ENCODE measurements around the gene FLVCR1. TPM values are rescaled to one million over a fixed set of nuclear protein-coding genes. Genes with fewer than 3 reads are reported as not detected.
"Not testable (repeated sequence)": the region's sequence is repeated elsewhere in the genome, so short reads cannot be mapped to it uniquely, and the experiment has no call there.

FLVCR1 gene
- total RNA-seq, 2 experiments from 2014 or later, result 12.4 to 12.6 TPM

DNA sequence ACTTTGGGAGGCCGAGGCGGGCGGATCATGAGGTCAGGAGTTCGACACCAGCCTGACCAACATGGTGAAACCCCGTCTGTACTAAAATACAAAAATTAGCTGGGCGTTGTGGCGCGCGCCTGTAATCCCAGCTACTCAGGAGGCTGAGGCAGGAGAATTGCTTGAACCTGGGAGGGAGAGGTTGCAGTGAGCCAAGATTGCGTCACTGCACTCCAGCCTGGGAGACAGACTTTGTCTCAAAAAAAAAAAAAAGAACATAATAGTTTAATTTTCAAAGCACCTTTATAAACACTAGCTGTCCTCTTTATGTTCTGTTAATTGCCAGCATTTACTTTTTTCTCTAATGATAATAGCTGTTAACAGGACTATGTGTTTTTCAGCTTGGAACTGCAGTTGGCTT is 5.3 kb downstream of the FLVCR1 start:
- H3K4me1 Mint-ChIP-seq (ENCODE audit: low read depth), result peaks cover 19% of the 10 kb centered on the region
- POLR2A ChIA-PET; H3K9me3 Mint-ChIP-seq; DNase-seq; H3K4me3 Mint-ChIP-seq; H3K27ac Mint-ChIP-seq; intact Hi-C loops (cut with micrococcal nuclease); H3K27me3 Mint-ChIP-seq: not testable (repeated sequence)
- CTCF ChIA-PET, result interaction anchor here (1.2 kb wide), 2 partner anchors 132 to 407 kb away, joined by 4 read pairs; no protein-coding TSS in a partner anchor
- peaks cover 15% of the 10 kb centered on the region for H3K36me3 Mint-ChIP-seq

- H3K4me3 Mint-ChIP-seq, result no peak overlapping the region
- no peaks in the 10 kb centered on the region for H3K9me3 Mint-ChIP-seq
- H3K36me3 Mint-ChIP-seq, result peaks cover 14% of the 10 kb centered on the region
- ChIA-PET CTCF (interaction anchor here (1.0 to 1.2 kb wide), 3 partner anchors 131 to 408 kb away, joined by 3 to 4 read pairs (median 4); no protein-coding TSS in a partner anchor), POLR2A (no interaction called here)
- no peak overlapping the region for H3K27ac Mint-ChIP-seq
- DNase-seq, result no peak
- intact Hi-C loops (cut with micrococcal nuclease), result no loop called here
- H3K4me1 Mint-ChIP-seq (ENCODE audit: low read depth), result peaks cover 16% of the 10 kb centered on the region
- no peaks in the 10 kb centered on the region for H3K27me3 Mint-ChIP-seq
Measured at GRCh38 chr1:212864201-212864600, 6.1 kb downstream of the FLVCR1 start.

DNA sequence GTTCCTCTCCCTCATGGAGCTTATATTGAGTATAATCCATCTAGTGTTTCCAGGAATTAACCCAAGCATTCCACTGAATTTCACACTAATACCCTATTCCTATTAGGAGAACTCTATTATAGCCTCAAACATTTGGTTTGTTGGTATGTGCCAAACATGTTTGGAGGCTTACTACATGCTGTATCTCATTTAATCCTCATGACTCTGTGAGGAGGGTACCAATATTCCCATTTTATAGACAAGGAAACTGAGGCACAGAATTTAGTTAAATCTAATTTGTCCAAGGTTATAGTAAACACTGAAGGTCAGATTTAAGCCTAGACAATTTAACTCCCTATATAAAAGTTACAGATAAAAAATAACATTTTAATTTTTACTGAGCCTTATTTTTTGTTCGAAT is 9.1 kb downstream of the FLVCR1 start:
- no peak overlapping the region for H3K4me3 Mint-ChIP-seq
- ChIA-PET CTCF (no interaction called here), POLR2A (no interaction called here)
- peaks cover 15% of the 10 kb centered on the region for H3K36me3 Mint-ChIP-seq
- no peak overlapping the region for H3K27ac Mint-ChIP-seq
- intact Hi-C loops (cut with micrococcal nuclease), result no loop called here
- no peaks in the 10 kb centered on the region for H3K9me3 Mint-ChIP-seq
- H3K27me3 Mint-ChIP-seq, result no peaks in the 10 kb centered on the region
- DNase-seq, result no peak
- H3K4me1 Mint-ChIP-seq (ENCODE audit: low read depth), result peaks cover 14% of the 10 kb centered on the region

DNA sequence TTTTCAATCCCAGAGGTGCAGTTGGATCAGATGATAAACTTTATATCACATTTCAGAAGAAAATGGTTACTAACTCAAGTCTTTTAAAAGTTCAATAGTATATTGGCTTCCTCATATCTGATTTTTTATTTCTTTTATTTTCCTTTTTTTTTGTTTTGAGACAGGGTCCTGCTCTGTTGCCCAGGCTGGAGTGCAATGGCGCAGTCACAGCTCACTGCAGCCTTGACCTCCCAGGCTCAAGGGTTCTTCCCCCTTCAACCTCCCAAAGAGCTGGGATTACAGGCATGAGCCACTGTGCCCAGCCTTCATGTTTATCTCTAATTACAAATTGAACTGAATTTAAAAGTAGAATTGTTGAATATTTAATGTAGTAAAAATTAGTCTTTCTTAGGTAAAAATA is 13.9 kb downstream of the FLVCR1 start:
- Mint-ChIP-seq H3K27ac (no peak overlapping the region), H3K4me1 (ENCODE audit: low read depth) (no peaks in the 10 kb centered on the region), H3K9me3 (no peaks in the 10 kb centered on the region), H3K27me3 (no peaks in the 10 kb centered on the region), H3K36me3 (peaks cover 33% of the 10 kb centered on the region), H3K4me3 (no peak overlapping the region)
- intact Hi-C loops (cut with micrococcal nuclease), result no loop called here
- no peak for DNase-seq
- CTCF ChIA-PET, result no interaction called here
- POLR2A ChIA-PET, result no interaction called here

- ChIA-PET CTCF (no interaction called here), POLR2A (no interaction called here)
- H3K36me3 Mint-ChIP-seq, result peaks cover 34% of the 10 kb centered on the region
- no peak overlapping the region for H3K27ac Mint-ChIP-seq
- no peaks in the 10 kb centered on the region for H3K27me3 Mint-ChIP-seq
- no peaks in the 10 kb centered on the region for H3K9me3 Mint-ChIP-seq
- no peaks in the 10 kb centered on the region for H3K4me1 Mint-ChIP-seq (ENCODE audit: low read depth)
- intact Hi-C loops (cut with micrococcal nuclease), result no loop called here
- no peak for DNase-seq
- H3K4me3 Mint-ChIP-seq, result no peak overlapping the region
Measured at GRCh38 chr1:212873518-212873917, 15.4 kb downstream of the FLVCR1 start.

DNA sequence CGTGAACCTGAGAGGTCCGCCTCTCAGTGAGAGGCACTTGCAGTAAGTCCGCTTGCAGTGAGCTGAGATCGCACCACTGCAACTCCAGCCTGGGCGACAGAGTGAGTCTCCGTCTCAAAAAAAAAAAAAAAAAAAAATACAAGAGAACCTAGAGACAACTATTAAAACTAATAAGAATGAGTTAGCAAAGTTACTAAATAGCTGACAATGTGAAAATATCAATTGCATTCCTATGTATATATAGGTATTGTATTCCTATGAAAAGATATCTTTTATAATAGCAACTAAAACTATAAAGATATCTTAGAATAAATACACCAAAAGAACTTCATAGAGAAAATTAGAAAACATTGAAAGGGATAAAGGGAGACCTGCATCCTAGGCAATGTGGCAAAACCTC is 20.3 kb downstream of the FLVCR1 start:
- Mint-ChIP-seq H3K36me3 (peaks cover 28% of the 10 kb centered on the region), H3K9me3 (no peaks in the 10 kb centered on the region), H3K27ac (no peak overlapping the region), H3K4me1 (ENCODE audit: low read depth) (no peaks in the 10 kb centered on the region), H3K27me3 (no peaks in the 10 kb centered on the region), H3K4me3 (no peak overlapping the region)
- intact Hi-C loops (cut with micrococcal nuclease), result no loop called here
- ChIA-PET CTCF (no interaction called here), POLR2A (no interaction called here)
- no peak for DNase-seq

DNA sequence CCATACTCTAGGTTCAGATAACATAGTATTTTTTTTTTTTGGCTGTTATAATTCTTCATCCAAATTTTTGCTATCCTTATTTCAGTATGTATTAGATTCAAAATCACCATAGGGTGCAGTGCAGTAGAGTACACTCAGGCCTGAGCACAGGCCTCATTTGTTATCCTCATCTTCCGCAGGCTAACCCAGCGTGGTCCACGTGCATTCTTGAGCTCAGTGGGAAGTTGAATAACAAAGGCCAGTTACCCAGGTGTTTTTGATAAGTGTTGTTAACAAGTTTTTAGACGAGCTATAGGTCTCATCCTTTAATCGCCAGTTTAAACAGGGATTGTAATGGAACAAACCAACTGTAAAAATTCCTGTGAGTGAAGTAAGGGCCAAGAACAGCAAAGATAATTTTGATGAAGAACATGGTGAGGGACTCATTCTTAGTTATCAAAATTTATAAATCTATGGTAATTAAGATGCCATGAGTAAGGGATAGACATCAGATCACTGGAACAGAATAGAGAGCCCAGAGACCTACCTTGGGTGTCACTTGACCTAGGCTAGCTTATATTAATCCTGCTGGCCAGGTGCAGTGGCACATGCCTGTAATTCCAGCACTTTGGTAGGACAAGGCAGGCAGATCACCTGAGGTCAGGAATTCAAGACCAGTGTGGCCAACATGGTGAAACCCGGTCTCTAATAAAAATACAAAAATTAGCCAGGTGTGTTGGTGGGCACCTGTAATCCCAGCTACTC is 22.0 kb downstream of the FLVCR1 start:
- H3K4me3 Mint-ChIP-seq, result no peak overlapping the region
- no peak for DNase-seq
- no peaks in the 10 kb centered on the region for H3K9me3 Mint-ChIP-seq

GRCh38 chr1:212884592-212884991 is 26.5 kb downstream of the FLVCR1 start:
- DNase-seq, result no peak
- Mint-ChIP-seq H3K27me3 (no peaks in the 10 kb centered on the region), H3K9me3 (no peaks in the 10 kb centered on the region), H3K36me3 (peaks cover 29% of the 10 kb centered on the region), H3K27ac (no peak overlapping the region), H3K4me1 (ENCODE audit: low read depth) (no peaks in the 10 kb centered on the region), H3K4me3 (no peak overlapping the region)
- ChIA-PET POLR2A (no interaction called here), CTCF (no interaction called here)
- intact Hi-C loops (cut with micrococcal nuclease), result no loop called here

More for the DNA sequence above, 22.0 kb downstream of the FLVCR1 start:
- H3K4me1 Mint-ChIP-seq (ENCODE audit: low read depth), result no peaks in the 10 kb centered on the region
- POLR2A ChIA-PET, result no interaction called here
- H3K27me3 Mint-ChIP-seq, result no peaks in the 10 kb centered on the region
- peaks cover 21% of the 10 kb centered on the region for H3K36me3 Mint-ChIP-seq
- intact Hi-C loops (cut with micrococcal nuclease), result no loop called here
- CTCF ChIA-PET, result interaction anchor here (1.4 kb wide), 1 partner anchor 424 kb away, joined by 3 read pairs; no protein-coding TSS in a partner anchor
- no peak overlapping the region for H3K27ac Mint-ChIP-seq

DNA sequence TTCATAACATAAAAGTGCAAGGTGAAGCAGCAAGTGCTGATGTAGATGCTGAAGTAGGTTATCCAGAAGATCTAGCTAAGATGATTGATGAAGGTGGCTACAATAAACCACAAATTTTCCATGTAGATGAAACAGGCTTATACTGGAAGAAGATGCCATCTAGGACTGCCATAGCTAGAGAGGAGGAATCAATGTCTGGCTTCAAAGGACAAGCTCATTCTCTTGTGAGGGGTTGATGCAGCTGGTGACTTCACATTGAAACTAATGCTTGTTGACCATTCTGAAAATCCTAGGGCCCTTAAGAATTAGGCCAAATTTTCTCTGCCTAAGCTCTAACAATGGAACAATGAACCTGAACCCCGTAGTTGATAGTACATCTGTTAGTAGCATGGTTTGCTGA is 34.0 kb downstream of the FLVCR1 start:
- no peaks in the 10 kb centered on the region for H3K4me1 Mint-ChIP-seq (ENCODE audit: low read depth)
- no peak overlapping the region for H3K4me3 Mint-ChIP-seq
- H3K36me3 Mint-ChIP-seq, result peaks cover 77% of the 10 kb centered on the region
- ChIA-PET POLR2A (interaction anchor here (0.6 kb wide), 1 partner anchor 146 kb away, joined by 3 read pairs; no protein-coding TSS in a partner anchor), CTCF (interaction anchor here (1.0 to 1.2 kb wide), 2 partner anchors 227 to 436 kb away, joined by 3 read pairs; no protein-coding TSS in a partner anchor)
- no peak overlapping the region for H3K27ac Mint-ChIP-seq
- intact Hi-C loops (cut with micrococcal nuclease), result no loop called here
- H3K9me3 Mint-ChIP-seq, result no peaks in the 10 kb centered on the region
- no peak for DNase-seq
- no peaks in the 10 kb centered on the region for H3K27me3 Mint-ChIP-seq

- Mint-ChIP-seq H3K9me3 (peaks cover 35% of the 10 kb centered on the region), H3K4me3 (no peak overlapping the region), H3K27me3 (no peaks in the 10 kb centered on the region), H3K4me1 (ENCODE audit: low read depth) (no peaks in the 10 kb centered on the region), H3K27ac (no peak overlapping the region), H3K36me3 (peaks cover 52% of the 10 kb centered on the region)
- no peak for DNase-seq
- CTCF ChIA-PET, result no interaction called here
- intact Hi-C loops (cut with micrococcal nuclease), result no loop called here
- POLR2A ChIA-PET, result no interaction called here
Measured at GRCh38 chr1:212899845-212900244, 41.8 kb downstream of the FLVCR1 start.

DNA sequence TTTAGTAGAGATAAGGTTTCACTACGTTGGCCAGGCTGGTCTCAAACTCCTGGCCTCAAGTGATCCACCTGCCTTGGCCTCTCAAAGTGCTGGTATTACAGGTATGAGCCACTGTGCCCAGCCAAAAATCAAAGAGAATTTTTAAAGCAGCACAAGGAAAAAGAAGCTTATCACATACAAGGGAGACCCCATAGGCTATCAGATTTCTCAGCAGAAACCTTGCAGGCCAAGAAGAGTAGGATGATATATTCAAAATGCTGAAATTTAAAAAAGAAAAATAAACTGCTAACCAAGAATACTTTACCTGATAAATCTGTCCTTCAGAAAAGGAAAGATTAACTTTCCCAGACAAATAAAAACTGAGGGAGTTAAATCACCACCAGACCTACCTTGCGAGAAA is 43.2 kb downstream of the FLVCR1 start:
- no peak overlapping the region for H3K4me3 Mint-ChIP-seq
- POLR2A ChIA-PET, result no interaction called here
- H3K27me3 Mint-ChIP-seq, result no peaks in the 10 kb centered on the region
- H3K27ac Mint-ChIP-seq, result no peak overlapping the region
- CTCF ChIA-PET, result interaction anchor here (1.3 kb wide), 1 partner anchor 67 kb away, joined by 3 read pairs; no protein-coding TSS in a partner anchor
- intact Hi-C loops (cut with micrococcal nuclease), result no loop called here
- DNase-seq, result no peak
- H3K36me3 Mint-ChIP-seq, result peaks cover 41% of the 10 kb centered on the region
- H3K9me3 Mint-ChIP-seq, result peaks cover 40% of the 10 kb centered on the region
- H3K4me1 Mint-ChIP-seq (ENCODE audit: low read depth), result no peaks in the 10 kb centered on the region

GRCh38 chr1:212902054-212902453 is 44.0 kb downstream of the FLVCR1 start:
- Mint-ChIP-seq H3K27me3 (no peaks in the 10 kb centered on the region), H3K4me3 (no peak overlapping the region), H3K9me3 (peaks cover 40% of the 10 kb centered on the region), H3K36me3 (peaks cover 39% of the 10 kb centered on the region), H3K27ac (no peak overlapping the region), H3K4me1 (ENCODE audit: low read depth) (no peaks in the 10 kb centered on the region)
- intact Hi-C loops (cut with micrococcal nuclease), result no loop called here
- POLR2A ChIA-PET, result no interaction called here
- DNase-seq, result no peak
- CTCF ChIA-PET, result interaction anchor here (1.3 kb wide), 1 partner anchor 66 kb away, joined by 3 read pairs; no protein-coding TSS in a partner anchor

DNA sequence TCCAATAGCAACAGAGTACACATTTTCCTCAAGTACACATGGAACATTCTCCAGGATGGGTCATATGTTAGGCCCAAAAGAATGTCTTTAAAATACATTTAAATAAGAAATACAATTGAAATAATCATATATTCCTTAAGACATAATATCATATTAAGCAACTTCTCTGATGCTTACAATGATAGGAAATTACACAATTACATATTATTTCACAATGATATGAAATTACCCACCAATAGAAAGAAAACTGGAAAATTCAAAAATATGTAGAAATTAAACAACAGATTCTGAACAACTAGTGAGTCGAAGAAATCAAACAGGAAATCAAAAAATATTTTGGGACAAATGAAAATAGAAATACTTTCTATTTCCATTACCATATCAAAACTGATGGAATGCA is 45.6 kb downstream of the FLVCR1 start:
- no peaks in the 10 kb centered on the region for H3K27me3 Mint-ChIP-seq
- H3K27ac Mint-ChIP-seq, result no peak overlapping the region
- ChIA-PET POLR2A (no interaction called here), CTCF (no interaction called here)
- no peaks in the 10 kb centered on the region for H3K4me1 Mint-ChIP-seq (ENCODE audit: low read depth)
- peaks cover 37% of the 10 kb centered on the region for H3K9me3 Mint-ChIP-seq
- intact Hi-C loops (cut with micrococcal nuclease), result no loop called here
- peaks cover 23% of the 10 kb centered on the region for H3K36me3 Mint-ChIP-seq
- no peak for DNase-seq
- no peak overlapping the region for H3K4me3 Mint-ChIP-seq

Measured in activated CD4-positive, alpha-beta memory T cell treated with anti-CD3 and anti-CD28 coated beads for 36 hours (primary cell).